MG63 (cell line): ENCODE results near the gene ILF3. TPM values are rescaled to one million over a fixed set of nuclear protein-coding genes. Genes with fewer than 3 reads are reported as not detected.

Source experiments
- DNase-seq: peaks from one replicate; pipeline ENCODE4 v3.0.0-alpha.2; 2020
- H3K27me3 ChIP-seq: fragments of 250-450 bp; sonication (Bioruptor Pico); 2 replicates; pipeline ENCODE4 v1.5.1; 2020; ENCODE audit warnings: mild to moderate bottlenecking, moderate library complexity
- H3K36me3 ChIP-seq: fragments of 250-450 bp; sonication (Bioruptor Pico); 2 replicates; pipeline ENCODE4 v1.5.1; 2020; ENCODE audit warnings: mild to moderate bottlenecking, moderate library complexity
- H3K4me3 ChIP-seq: fragments of 250-450 bp; sonication (Bioruptor Pico); 2 replicates; pipeline ENCODE4 v1.5.1; 2020; ENCODE audit warnings: mild to moderate bottlenecking, moderate library complexity
- H3K9me3 ChIP-seq: fragments of 250-450 bp; sonication (Bioruptor Pico); 2 replicates; pipeline ENCODE4 v1.5.1; 2020; ENCODE audit warnings: mild to moderate bottlenecking, moderate library complexity
- total RNA-seq: library from RNA; depleted of rRNA; stranded (reverse); fragments of >200 nt; shearing (Covaris generic); gene quantifications from 2 replicates; pipeline ENCODE4 v1.2.3, GENCODE V29; 2014; ENCODE audit warnings: low replicate concordance; rRNA removed

ILF3 gene
- total RNA-seq, 1 experiment from 2014 or later: 320 TPM

DNA sequence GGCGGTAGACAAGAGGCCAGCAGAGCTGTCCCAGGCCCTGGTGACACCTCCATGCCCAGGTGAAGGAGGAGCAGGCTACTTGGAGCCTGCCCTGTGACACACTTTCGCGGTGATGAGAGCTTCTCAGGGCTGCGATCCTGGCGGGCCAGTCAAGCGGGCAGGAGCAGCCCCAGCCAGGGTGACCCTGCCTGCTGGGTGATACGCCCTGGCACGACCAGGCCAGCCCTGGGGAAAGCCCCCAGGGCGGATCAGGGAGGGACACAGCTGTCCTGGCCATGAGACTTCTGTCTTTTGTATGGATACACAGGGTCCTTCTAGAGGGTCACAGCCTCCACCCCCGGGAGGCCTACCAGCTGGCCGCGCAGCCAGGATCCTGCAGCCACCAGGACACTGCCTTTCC lies 76.8 kb downstream of the ILF3 start:
- H3K9me3 ChIP-seq: no peaks in the 10 kb centered on the region
- no peaks in the 10 kb centered on the region for H3K27me3 ChIP-seq
- DNase-seq: no peak
- H3K36me3 ChIP-seq: peaks cover 5% of the 10 kb centered on the region
- no peak overlapping the region for H3K4me3 ChIP-seq

DNA sequence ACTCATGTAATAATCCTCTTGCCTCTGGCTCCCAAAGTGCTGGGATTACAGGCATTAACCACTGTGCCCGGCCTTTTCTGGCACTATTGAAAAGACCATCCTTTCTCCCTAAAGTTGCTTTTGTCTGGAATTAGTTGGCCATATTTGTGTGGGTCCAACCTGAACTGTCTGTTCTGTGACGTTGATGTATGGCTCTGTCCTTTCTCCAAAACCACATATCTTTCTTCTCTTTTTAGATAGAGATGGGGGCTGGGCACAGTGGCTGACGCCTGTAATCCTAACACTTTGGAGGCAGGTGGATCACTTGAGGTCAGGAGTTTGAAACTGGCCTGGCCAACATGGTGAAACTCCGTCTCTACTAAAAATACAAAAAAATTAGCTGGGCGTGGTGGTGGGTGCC lies 81.6 kb downstream of the ILF3 start:
- Histone ChIP-seq H3K9me3 (peaks cover 14% of the 10 kb centered on the region), H3K27me3 (no peaks in the 10 kb centered on the region), H3K4me3 (no peak overlapping the region), H3K36me3 (peaks cover 25% of the 10 kb centered on the region)
- no peak for DNase-seq

DNA sequence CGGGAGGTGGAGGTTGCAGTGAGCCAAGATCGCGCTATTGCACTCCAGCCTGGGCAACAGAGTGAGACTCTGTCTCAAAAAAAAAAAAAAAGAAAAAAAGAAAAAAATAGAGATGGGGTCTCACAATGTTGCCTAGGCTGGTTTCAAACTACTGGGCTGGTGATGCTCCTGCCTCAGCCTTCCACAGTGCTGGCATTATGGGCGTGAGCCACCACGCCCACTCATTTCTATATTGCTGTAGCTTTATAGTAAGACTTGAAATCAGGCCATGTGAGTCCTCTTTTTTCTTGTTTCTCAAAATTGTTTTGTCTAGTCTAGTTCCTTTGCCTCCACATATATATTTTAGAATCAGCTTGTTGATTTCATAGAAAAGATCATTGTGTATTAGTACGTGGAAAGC lies 82.0 kb downstream of the ILF3 start:
- Histone ChIP-seq H3K36me3 (peaks cover 25% of the 10 kb centered on the region), H3K9me3 (peaks cover 15% of the 10 kb centered on the region)
- DNase-seq: no peak

DNA sequence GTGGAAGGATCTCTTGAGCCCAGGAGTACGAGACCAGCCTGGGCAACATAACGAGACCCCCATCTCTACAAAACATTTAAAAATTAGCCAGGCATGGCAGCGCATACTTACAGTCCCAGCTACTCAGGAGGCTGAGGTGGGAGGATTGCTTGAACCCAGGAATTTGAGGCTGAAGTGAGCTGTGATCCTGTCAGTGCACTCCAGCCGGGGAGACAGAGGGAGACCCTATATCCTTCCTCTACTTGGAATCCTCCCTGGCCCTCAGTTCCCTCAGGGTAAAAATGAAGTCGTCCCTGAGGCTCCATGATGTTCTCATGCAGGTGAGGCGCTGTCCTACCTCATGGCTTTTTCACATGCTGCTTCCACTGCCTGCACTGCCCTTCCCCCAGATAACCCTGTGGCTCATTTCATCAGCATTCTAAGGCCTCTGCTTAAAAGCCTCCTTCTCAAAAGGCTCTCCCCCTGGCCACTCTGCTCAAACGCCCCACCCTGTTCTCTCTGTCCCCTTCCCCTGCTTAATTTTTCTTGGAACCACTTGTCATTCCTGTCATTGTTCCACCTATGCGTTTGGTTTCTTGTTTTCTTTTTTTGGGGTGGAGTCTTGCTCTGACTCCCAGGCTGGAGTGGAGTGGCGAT lies 82.9 kb downstream of the ILF3 start:
- Histone ChIP-seq H3K4me3 (no peak overlapping the region), H3K27me3 (no peaks in the 10 kb centered on the region), H3K36me3 (peaks cover 25% of the 10 kb centered on the region), H3K9me3 (peaks cover 15% of the 10 kb centered on the region)
- DNase-seq: no peak

More for the DNA sequence above, 82.0 kb downstream of the ILF3 start:
- Histone ChIP-seq H3K4me3 (no peak overlapping the region), H3K27me3 (no peaks in the 10 kb centered on the region)

GRCh38 chr19:10737722-10738121 lies 83.6 kb downstream of the ILF3 start:
- Histone ChIP-seq H3K9me3 (peaks cover 15% of the 10 kb centered on the region), H3K4me3 (no peak overlapping the region), H3K36me3 (peaks cover 25% of the 10 kb centered on the region), H3K27me3 (no peaks in the 10 kb centered on the region)
- DNase-seq: no peak

GRCh38 chr19:10740798-10741197 lies 86.7 kb downstream of the ILF3 start:
- Histone ChIP-seq H3K4me3 (no peak overlapping the region), H3K9me3 (peaks cover 15% of the 10 kb centered on the region), H3K36me3 (peaks cover 22% of the 10 kb centered on the region), H3K27me3 (no peaks in the 10 kb centered on the region)
- no peak for DNase-seq

Other genes with a start within 250 kb of the ILF3 start
- 3.1 and 5.5 TPM in 2 replicates for gene PDE4A, start 233.8 kb upstream of the ILF3 start, total RNA-seq
- gene KEAP1, start 151.0 kb upstream of the ILF3 start, total RNA-seq: 172 and 247 TPM in 2 replicates
- not detected in 2 replicates for gene S1PR5, start 136.9 kb upstream of the ILF3 start, total RNA-seq
- gene ATG4D, start 110.4 kb upstream of the ILF3 start, total RNA-seq: 16.6 and 27.0 TPM in 2 replicates
- 31.7 and 43.3 TPM in 2 replicates for gene KRI1, start 88.3 kb upstream of the ILF3 start, total RNA-seq
- gene CDKN2D, start 85.4 kb upstream of the ILF3 start, total RNA-seq: 24.9 and 43.3 TPM in 2 replicates
- 1.4 TPM in 1 of 2 replicates, not detected in the other for gene AP1M2, start 67.0 kb upstream of the ILF3 start, total RNA-seq
- 0.54 and 3.3 TPM in 2 replicates for gene SLC44A2, start 28.8 kb upstream of the ILF3 start, total RNA-seq
- 95.3 and 97.4 TPM in 2 replicates for gene QTRT1, start 47.1 kb downstream of the ILF3 start, total RNA-seq
- gene DNM2, start 63.7 kb downstream of the ILF3 start, total RNA-seq: 104 and 116 TPM in 2 replicates
- gene TMED1, start 181.9 kb downstream of the ILF3 start, total RNA-seq: 112 and 120 TPM in 2 replicates
- gene C19orf38, start 194.1 kb downstream of the ILF3 start, total RNA-seq: 0.30 TPM in 1 of 2 replicates, not detected in the other
- 28.9 and 45.7 TPM in 2 replicates for gene CARM1, start 217.2 kb downstream of the ILF3 start, total RNA-seq